ENCODE results near the gene APOB.

The APOB gene

GRCh38 chr2:20983844-20984243 is 60.0 kb downstream of the APOB start:
- no peak for DNase-seq (ENCODE audit: low spot score)

GRCh38 chr2:20982861-20983260 is 61.0 kb downstream of the APOB start:
- DNase-seq (ENCODE audit: low spot score), result no peak

GRCh38 chr2:20977520-20978180 is 66.2 kb downstream of the APOB start:
- DNase-seq (ENCODE audit: low spot score), result no peak

- DNase-seq (ENCODE audit: low spot score), result no peak
These were observed 67.3 kb downstream of the APOB start for GRCh38 chr2:20976527-20976926.

- no peak for DNase-seq (ENCODE audit: low spot score)
These were observed 70.9 kb downstream of the APOB start for GRCh38 chr2:20972792-20973565.

- DNase-seq (ENCODE audit: low spot score), result no peak
These were observed 71.8 kb downstream of the APOB start for GRCh38 chr2:20972110-20972509.

- no peak for DNase-seq (ENCODE audit: low spot score)
These were observed 73.8 kb downstream of the APOB start for GRCh38 chr2:20970068-20970467.

- DNase-seq (ENCODE audit: low spot score), result no peak
These were observed 77.7 kb downstream of the APOB start for GRCh38 chr2:20966061-20966595.

GRCh38 chr2:20965221-20965620 is 78.7 kb downstream of the APOB start:
- no peak for DNase-seq (ENCODE audit: low spot score)

GRCh38 chr2:20963867-20964266 is 80.0 kb downstream of the APOB start:
- no peak for DNase-seq (ENCODE audit: low spot score)

GRCh38 chr2:20962939-20963557 is 80.8 kb downstream of the APOB start:
- DNase-seq (ENCODE audit: low spot score), result peak; percentile 62

GRCh38 chr2:20961858-20962257 is 82.0 kb downstream of the APOB start:
- no peak for DNase-seq (ENCODE audit: low spot score)

GRCh38 chr2:20960003-20960402 is 83.9 kb downstream of the APOB start:
- no peak for DNase-seq (ENCODE audit: low spot score)

- no peak for DNase-seq (ENCODE audit: low spot score)
These were observed 84.6 kb downstream of the APOB start for GRCh38 chr2:20959252-20959651.

GRCh38 chr2:20957788-20958525 is 85.9 kb downstream of the APOB start:
- no peak for DNase-seq (ENCODE audit: low spot score)

GRCh38 chr2:20955277-20956026 is 88.4 kb downstream of the APOB start:
- no peak for DNase-seq (ENCODE audit: low spot score)

GRCh38 chr2:20953146-20953824 is 90.6 kb downstream of the APOB start:
- no peak for DNase-seq (ENCODE audit: low spot score)
